NCI-H2171 (cell line): Measurements from ENCODE around the gene RTP3.
"Not testable (repeated sequence)": the region's sequence is repeated elsewhere in the genome, so short reads cannot be mapped to it uniquely, and the experiment has no call there.

ENCODE experiments used
- DNase-seq: peaks from one replicate; lab custom pipeline; 2025; lab: John Stamatoyannopoulos, UW

RTP3 gene

GRCh38 chr3:46548611-46549010 lies 50.8 kb downstream of the RTP3 start:
- not testable (repeated sequence) for DNase-seq

GRCh38 chr3:46549408-46549904 lies 51.7 kb downstream of the RTP3 start:
- no peak for DNase-seq

- no peak for DNase-seq
Measured at GRCh38 chr3:46549989-46550388, 52.2 kb downstream of the RTP3 start.
